NCI-H1105 treated with DMSO at 0.1 percent for 48 hours (cell line): Measurements from ENCODE around the gene GPC5.

Experiments used
- DNase-seq: peaks from one replicate; lab custom pipeline; 2025; lab: John Stamatoyannopoulos, UW

The GPC5 gene

GRCh38 chr13:92362717-92363116 lies 964.3 kb downstream of the GPC5 start:
- DNase-seq, result peak; percentile 40

GRCh38 chr13:92365904-92366303 lies 967.5 kb downstream of the GPC5 start:
- DNase-seq, result no peak

GRCh38 chr13:92377396-92377795 lies 979.0 kb downstream of the GPC5 start:
- DNase-seq, result no peak

- DNase-seq, result no peak
Observed at GRCh38 chr13:92379371-92379770, 981.0 kb downstream of the GPC5 start.

GRCh38 chr13:92384410-92384809 lies 986.0 kb downstream of the GPC5 start:
- no peak for DNase-seq

GRCh38 chr13:92387245-92387644 lies 988.8 kb downstream of the GPC5 start:
- no peak for DNase-seq

- DNase-seq, result peak; percentile 88
Observed at GRCh38 chr13:92390217-92390616, 991.8 kb downstream of the GPC5 start.

- no peak for DNase-seq
Observed at GRCh38 chr13:92403606-92404005, 1005.2 kb downstream of the GPC5 start.

- DNase-seq, result no peak
Observed at GRCh38 chr13:92407858-92408257, 1009.4 kb downstream of the GPC5 start.

- no peak for DNase-seq
Observed at GRCh38 chr13:92412481-92412880, 1014.1 kb downstream of the GPC5 start.

GRCh38 chr13:92412996-92413395 lies 1014.6 kb downstream of the GPC5 start:
- no peak for DNase-seq

GRCh38 chr13:92413452-92413851 lies 1015.0 kb downstream of the GPC5 start:
- no peak for DNase-seq

- no peak for DNase-seq
Observed at GRCh38 chr13:92414851-92415250, 1016.4 kb downstream of the GPC5 start.

- no peak for DNase-seq
Observed at GRCh38 chr13:92415781-92416180, 1017.4 kb downstream of the GPC5 start.

- no peak for DNase-seq
Observed at GRCh38 chr13:92418818-92419412, 1020.5 kb downstream of the GPC5 start.

GRCh38 chr13:92429231-92429630 lies 1030.8 kb downstream of the GPC5 start:
- no peak for DNase-seq

- DNase-seq, result no peak
Observed at GRCh38 chr13:92433386-92433785, 1035.0 kb downstream of the GPC5 start.

- no peak for DNase-seq
Observed at GRCh38 chr13:92433963-92434362, 1035.5 kb downstream of the GPC5 start.

- DNase-seq, result peak; percentile 5
Observed at GRCh38 chr13:92436924-92437323, 1038.5 kb downstream of the GPC5 start.

- no peak for DNase-seq
Observed at GRCh38 chr13:92444244-92444643, 1045.8 kb downstream of the GPC5 start.

- no peak for DNase-seq
Observed at GRCh38 chr13:92451060-92451459, 1052.6 kb downstream of the GPC5 start.

GRCh38 chr13:92452840-92453239 lies 1054.4 kb downstream of the GPC5 start:
- DNase-seq, result no peak

- DNase-seq, result no peak
Observed at GRCh38 chr13:92459306-92459705, 1060.9 kb downstream of the GPC5 start.

- no peak for DNase-seq
Observed at GRCh38 chr13:92460479-92460878, 1062.1 kb downstream of the GPC5 start.

GRCh38 chr13:92461402-92461801 lies 1063.0 kb downstream of the GPC5 start:
- DNase-seq, result no peak
